ENCODE measurements around the gene NFATC3.
A peak's percentile ranks its signal among the peaks of the same experiment; 100 is the strongest.
"Not testable (repeated sequence)": the region's sequence is repeated elsewhere in the genome, so short reads cannot be mapped to it uniquely, and the experiment has no call there.

NFATC3 gene

DNA sequence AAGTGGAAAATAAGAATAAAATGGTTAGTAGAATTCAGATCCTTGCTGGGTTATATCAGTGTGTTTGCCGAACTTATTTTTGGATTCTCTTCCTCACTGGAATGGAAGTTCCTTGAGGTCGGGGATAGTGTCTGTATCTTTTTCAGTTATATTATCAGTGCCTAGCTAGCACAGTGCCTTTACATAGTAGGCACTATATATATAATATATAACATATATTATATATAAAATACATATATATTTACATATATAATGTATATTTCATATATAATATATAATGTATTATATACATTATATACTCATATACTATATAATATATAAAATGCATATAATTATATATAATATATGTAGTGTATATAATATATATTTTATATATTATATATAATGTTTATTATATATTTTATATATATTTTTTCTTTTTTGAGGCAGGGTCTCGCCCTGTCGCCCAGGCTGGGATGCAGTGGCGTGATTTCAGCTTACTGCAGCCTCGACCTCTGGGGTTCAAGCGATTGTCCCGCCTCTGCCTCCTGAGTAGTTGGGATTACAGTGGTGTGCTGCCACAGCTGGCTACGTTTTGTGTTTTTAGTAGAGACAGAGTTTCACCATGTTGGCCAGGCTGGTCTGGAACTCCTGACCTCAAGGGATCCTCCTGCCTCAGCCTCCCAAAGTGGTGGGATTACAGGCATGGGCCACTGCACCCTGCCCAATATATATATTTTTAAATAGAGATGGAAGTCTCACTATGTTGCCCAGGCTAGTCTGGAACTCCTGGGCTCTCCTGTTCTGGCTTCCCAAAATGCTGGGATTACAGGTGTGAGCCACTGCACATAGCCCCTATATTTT, 3.2 kb downstream of the NFATC3 start:
- TF ChIP-seq MYC (IDR thresholded peaks at IDR 0.05; ENCODE audit: low read depth, low read length) = no peak
- no peak for TF ChIP-seq POLR2A (IDR thresholded peaks at IDR 0.05; ENCODE audit: extremely low read depth, insufficient read length)
- TF ChIP-seq, protein P1, sequence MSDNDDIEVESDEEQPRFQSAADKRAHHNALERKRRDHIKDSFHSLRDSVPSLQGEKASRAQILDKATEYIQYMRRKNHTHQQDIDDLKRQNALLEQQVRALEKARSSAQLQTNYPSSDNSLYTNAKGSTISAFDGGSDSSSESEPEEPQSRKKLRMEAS (IDR thresholded peaks at IDR 0.05; ENCODE audit: low read depth, low read length) = no peak
- TF ChIP-seq, protein P2, sequence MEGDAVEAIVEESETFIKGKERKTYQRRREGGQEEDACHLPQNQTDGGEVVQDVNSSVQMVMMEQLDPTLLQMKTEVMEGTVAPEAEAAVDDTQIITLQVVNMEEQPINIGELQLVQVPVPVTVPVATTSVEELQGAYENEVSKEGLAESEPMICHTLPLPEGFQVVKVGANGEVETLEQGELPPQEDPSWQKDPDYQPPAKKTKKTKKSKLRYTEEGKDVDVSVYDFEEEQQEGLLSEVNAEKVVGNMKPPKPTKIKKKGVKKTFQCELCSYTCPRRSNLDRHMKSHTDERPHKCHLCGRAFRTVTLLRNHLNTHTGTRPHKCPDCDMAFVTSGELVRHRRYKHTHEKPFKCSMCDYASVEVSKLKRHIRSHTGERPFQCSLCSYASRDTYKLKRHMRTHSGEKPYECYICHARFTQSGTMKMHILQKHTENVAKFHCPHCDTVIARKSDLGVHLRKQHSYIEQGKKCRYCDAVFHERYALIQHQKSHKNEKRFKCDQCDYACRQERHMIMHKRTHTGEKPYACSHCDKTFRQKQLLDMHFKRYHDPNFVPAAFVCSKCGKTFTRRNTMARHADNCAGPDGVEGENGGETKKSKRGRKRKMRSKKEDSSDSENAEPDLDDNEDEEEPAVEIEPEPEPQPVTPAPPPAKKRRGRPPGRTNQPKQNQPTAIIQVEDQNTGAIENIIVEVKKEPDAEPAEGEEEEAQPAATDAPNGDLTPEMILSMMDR (IDR thresholded peaks at IDR 0.05; ENCODE audit: low read depth, low read length) = no peak
- peak overlapping the region; percentile 90 for H3K4me3 ChIP-seq (ENCODE audit: low read depth, low read length)
- DNase-seq (ENCODE audit: low read depth) = peak; percentile 23

DNA sequence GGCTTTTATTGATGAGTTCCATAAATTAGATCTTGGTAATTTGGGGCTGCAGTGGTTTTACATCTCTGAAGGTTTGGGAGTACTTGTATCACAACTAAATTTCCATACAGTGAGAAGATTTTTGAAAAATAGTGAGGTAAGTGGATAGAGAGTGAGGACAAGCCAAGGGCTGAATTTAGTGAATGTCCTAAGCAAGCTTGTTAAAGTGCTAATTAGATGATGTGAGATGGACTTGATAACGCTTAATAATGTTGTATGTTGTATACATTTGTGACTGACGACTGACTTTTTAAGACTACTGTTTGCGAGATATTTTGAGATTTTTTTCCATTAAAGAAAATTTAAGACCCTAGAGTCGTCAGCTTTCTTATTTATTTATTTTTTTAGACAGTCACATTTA, 3.9 kb downstream of the NFATC3 start:
- H3K4me3 ChIP-seq (ENCODE audit: low read depth, low read length) = peak overlapping the region; percentile 56
- TF ChIP-seq MYC (IDR thresholded peaks at IDR 0.05; ENCODE audit: low read depth, low read length) (no peak), POLR2A (IDR thresholded peaks at IDR 0.05; ENCODE audit: extremely low read depth, insufficient read length) (no peak)
- TF ChIP-seq, protein P2 (IDR thresholded peaks at IDR 0.05; ENCODE audit: low read depth, low read length) = no peak
- TF ChIP-seq, protein P1 (IDR thresholded peaks at IDR 0.05; ENCODE audit: low read depth, low read length) = no peak
- DNase-seq (ENCODE audit: low read depth) = no peak

DNA sequence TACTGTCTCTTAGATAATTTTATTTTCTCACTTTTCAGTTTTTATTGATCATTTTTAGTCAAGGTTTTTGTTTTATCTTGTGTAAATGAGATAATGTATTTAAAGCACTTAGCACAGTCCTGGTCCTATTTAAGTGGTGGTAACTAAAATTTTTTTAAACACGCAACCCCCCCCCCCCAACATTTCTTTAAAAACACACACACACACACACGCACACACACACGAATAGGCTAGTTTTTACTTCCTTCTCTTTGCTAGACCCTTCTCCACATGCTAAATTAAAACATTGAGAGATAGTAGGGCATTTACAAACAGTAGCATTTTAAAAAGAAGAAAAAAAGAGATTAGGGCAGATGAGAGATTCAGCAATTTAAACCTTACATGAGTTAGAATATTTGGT, 5.0 kb downstream of the NFATC3 start:
- H3K4me3 ChIP-seq (ENCODE audit: low read depth, low read length) = peak overlapping the region; percentile 56
- TF ChIP-seq MYC (IDR thresholded peaks at IDR 0.05; ENCODE audit: low read depth, low read length) (no peak), POLR2A (IDR thresholded peaks at IDR 0.05; ENCODE audit: extremely low read depth, insufficient read length) (no peak)
- TF ChIP-seq, protein P1 (IDR thresholded peaks at IDR 0.05; ENCODE audit: low read depth, low read length) = no peak
- TF ChIP-seq, protein P2 (IDR thresholded peaks at IDR 0.05; ENCODE audit: low read depth, low read length) = no peak
- peak; percentile 60 for DNase-seq (ENCODE audit: low read depth)

DNA sequence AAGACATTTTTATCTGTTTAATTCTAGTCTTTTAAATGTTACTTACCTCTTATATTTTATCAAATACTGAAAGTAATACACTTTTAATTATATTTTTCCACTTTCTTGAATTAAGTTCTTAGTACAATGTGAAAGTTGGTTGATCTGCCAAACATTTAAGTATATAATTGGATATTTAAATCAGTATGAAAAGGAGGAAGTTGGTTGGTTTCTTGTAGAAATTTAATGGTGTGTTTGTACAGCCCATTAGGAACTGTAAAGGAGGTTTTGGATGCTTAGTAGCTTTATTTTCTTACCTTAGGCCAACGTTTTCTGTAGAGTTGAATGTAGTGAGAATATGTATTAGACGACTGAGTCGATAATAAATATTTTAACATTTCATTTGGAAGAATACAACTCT, 5.4 kb downstream of the NFATC3 start:
- peak; percentile 39 for DNase-seq (ENCODE audit: low read depth)
- TF ChIP-seq, protein P2 (IDR thresholded peaks at IDR 0.05; ENCODE audit: low read depth, low read length) = no peak
- TF ChIP-seq MYC (IDR thresholded peaks at IDR 0.05; ENCODE audit: low read depth, low read length) (no peak), POLR2A (IDR thresholded peaks at IDR 0.05; ENCODE audit: extremely low read depth, insufficient read length) (no peak)
- TF ChIP-seq, protein P1 (IDR thresholded peaks at IDR 0.05; ENCODE audit: low read depth, low read length) = no peak
- H3K4me3 ChIP-seq (ENCODE audit: low read depth, low read length) = peak overlapping the region; percentile 56

DNA sequence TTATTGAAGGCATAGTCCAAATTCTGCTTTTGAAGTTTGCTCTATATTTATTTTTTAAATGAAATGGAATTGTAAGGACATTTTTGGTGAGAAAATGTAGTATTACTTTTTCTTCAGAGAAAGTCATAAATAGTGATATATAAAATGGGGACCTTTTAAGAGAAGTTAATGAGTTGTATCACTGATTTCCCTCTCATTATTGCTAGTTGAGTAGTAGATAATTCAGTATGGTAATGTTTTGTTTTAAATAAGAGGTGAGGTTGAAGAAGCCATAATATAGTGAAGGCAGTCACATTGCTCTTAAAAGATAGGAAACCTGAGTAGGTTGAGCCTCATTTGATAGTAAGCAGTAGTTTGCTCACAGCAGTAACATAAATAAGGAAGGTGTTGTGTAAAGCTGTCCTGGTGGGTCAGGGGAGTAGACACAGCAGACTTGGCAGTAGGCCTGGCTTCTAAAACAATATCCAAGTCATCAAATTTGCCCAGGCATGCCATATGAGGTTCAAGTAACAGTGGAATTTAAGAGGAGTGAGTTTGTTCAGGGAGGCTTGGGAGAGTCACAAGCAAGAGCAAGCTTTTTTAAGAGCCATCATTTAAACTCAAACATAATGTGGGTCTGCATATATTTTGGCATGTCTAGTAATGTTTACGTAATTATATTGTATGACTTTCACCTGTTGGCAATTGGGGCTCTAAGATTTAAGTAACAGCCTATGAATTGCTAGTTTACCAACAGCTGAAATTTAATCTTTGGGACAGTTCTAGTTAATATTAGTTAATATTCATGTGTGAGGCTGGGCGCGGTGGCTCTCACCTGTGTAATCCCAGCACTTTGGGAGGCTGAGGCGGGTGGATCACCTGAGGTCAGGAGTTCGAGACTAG, 6.5 kb downstream of the NFATC3 start:
- H3K4me3 ChIP-seq (ENCODE audit: low read depth, low read length) = peak overlapping the region; percentile 56
- TF ChIP-seq POLR2A (IDR thresholded peaks at IDR 0.05; ENCODE audit: extremely low read depth, insufficient read length) (no peak), MYC (IDR thresholded peaks at IDR 0.05; ENCODE audit: low read depth, low read length) (no peak)
- TF ChIP-seq, protein P1 (IDR thresholded peaks at IDR 0.05; ENCODE audit: low read depth, low read length) = no peak
- TF ChIP-seq, protein P2 (IDR thresholded peaks at IDR 0.05; ENCODE audit: low read depth, low read length) = no peak
- DNase-seq (ENCODE audit: low read depth) = peak; percentile 50

DNA sequence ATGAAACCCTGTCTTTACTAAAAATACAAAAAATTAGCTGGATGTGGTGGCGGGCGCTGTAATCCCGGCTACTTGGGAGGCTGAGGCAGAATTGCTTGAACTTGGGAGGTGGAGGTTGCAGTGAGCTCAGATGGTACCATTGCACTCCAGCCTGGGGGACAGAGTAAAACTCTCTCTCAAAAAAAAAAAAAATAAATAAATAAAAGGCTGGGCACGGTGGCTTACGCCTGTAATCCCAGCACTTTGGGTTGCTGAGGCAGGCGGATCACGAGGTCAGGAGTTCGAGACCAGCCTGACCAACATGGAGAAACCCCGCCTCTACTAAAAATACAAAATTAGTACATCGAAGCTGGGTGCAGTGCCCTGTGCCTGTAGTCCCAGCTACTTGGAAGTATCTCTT, 7.1 kb downstream of the NFATC3 start:
- not testable (repeated sequence) for DNase-seq (ENCODE audit: low read depth); H3K4me3 ChIP-seq (ENCODE audit: low read depth, low read length)
